SK-N-MC (cell line): ENCODE data around the gene PLA2G6.

Source experiments
- EZH2 ChIP-seq: fragments of 200-600 bp; sonication (generic); IDR thresholded peaks from one replicate; pipeline ENCODE4 v1.6.1; 2017; ENCODE audit warnings: antibody characterized with exemption
- POLR2AphosphoS5 ChIP-seq: IDR thresholded peaks from 2 replicates; pipeline ENCODE4 v1.6.1; 2012; ENCODE audit warnings: mild to moderate bottlenecking, low read depth, low read length, borderline replicate concordance

DNA sequence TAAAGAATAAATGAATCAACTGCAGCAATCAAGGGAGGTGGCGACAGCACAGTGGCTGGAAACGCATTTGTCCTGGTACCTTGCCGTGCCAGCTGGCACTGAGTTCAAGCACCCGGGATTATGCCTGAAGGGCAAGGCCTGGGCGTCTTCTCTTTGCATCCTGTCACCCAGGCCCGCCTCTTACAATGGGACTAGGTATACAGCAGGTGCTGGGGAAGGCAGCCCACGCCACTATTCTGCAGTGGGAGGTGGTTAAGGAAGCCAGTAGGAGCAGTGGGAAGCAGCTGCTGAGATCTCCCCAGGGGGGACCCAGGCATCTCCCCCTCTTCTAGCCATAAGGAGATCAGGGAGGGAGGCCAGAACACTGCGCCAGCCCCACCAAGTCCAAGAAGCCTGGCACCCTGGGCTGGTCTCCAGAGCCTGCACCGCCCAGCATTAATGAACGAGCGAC, 55.9 kb downstream of the PLA2G6 start:
- no peak for TF ChIP-seq POLR2AphosphoS5
- no peak for TF ChIP-seq EZH2
